Muscle layer of colon (tissue), 2 donors: ENCODE data around the gene HTR3E.
"Not testable (repeated sequence)": the region's sequence is repeated elsewhere in the genome, so short reads cannot be mapped to it uniquely, and the experiment has no call there.

Source experiments
- H3K27ac ChIP-seq: one replicate; pipeline ENCODE4 v1.7.0; 2013; ENCODE audit warnings: low read depth, mild to moderate bottlenecking, low read length, moderate library complexity
- H3K27me3 ChIP-seq, 2 donors: one replicate each; pipeline ENCODE4 v1.7.0; 2013; ENCODE audit warnings: low read length in 2 of 2, mild to moderate bottlenecking in 2 of 2; ENCODE audit not compliant: insufficient read depth in 2 of 2, control insufficient read depth in 1 of 2
- H3K36me3 ChIP-seq: one replicate; pipeline ENCODE4 v1.7.0; 2013; ENCODE audit warnings: mild to moderate bottlenecking, low read length; ENCODE audit not compliant: insufficient read depth
- H3K4me1 ChIP-seq: one replicate; pipeline ENCODE4 v1.7.0; 2013; ENCODE audit warnings: mild to moderate bottlenecking, low read length; ENCODE audit not compliant: insufficient read depth
- H3K4me3 ChIP-seq, 2 donors: one replicate each; pipeline ENCODE4 v1.7.0; 2013; ENCODE audit warnings: low read length in 2 of 2, low read depth in 1 of 2, mild to moderate bottlenecking in 1 of 2, moderate library complexity in 1 of 2
- H3K9ac ChIP-seq: one replicate; pipeline ENCODE4 v1.7.0; 2013; ENCODE audit warnings: low read length
- H3K9me3 ChIP-seq: one replicate; pipeline ENCODE4 v1.7.0; 2013; ENCODE audit warnings: mild to moderate bottlenecking, low read length
- donor health status: abdominal sarcoma.
- donor health status: Adenocarcinoma of cecum.

Gene HTR3E

GRCh38 chr3:184096811-184097383, at the start of gene HTR3E:
Gene HTR3E, plus strand, starts transcription at chr3:184097064. Its CDS starts 466 bp downstream, at chr3:184097530.
- H3K27ac ChIP-seq = no peak within 1 kb of the TSS
- no peak within 1 kb of the TSS for H3K4me3 ChIP-seq
- H3K27me3 ChIP-seq = no peaks in the 10 kb centered on the region

GRCh38 chr3:184050217-184050847, 46.5 kb upstream of the HTR3E start:
- H3K27me3 ChIP-seq = no peaks in the 10 kb centered on the region
- H3K27ac ChIP-seq = no peak overlapping the region
- no peak overlapping the region for H3K9ac ChIP-seq
- no peaks in the 10 kb centered on the region for H3K4me1 ChIP-seq
- no peaks in the 10 kb centered on the region for H3K36me3 ChIP-seq
- no peak overlapping the region for H3K4me3 ChIP-seq
- H3K9me3 ChIP-seq = no peaks in the 10 kb centered on the region

More at GRCh38 chr3:184096811-184097383, at the start of gene HTR3E:
- Histone ChIP-seq H3K9me3 (peaks cover 4% of the 10 kb centered on the region), H3K36me3 (no peaks in the 10 kb centered on the region), H3K9ac (no peak within 1 kb of the TSS), H3K4me1 (no peaks in the 10 kb centered on the region)

GRCh38 chr3:184052767-184053166, 44.1 kb upstream of the HTR3E start, which contains the start of gene HTR3C:
Gene HTR3C, plus strand, starts transcription at chr3:184053047. Its CDS starts 34 bp downstream, at chr3:184053081.
- no peaks in the 10 kb centered on the region for H3K36me3 ChIP-seq
- H3K4me3 ChIP-seq = no peak within 1 kb of the TSS
- no peak within 1 kb of the TSS for H3K27ac ChIP-seq
- no peaks in the 10 kb centered on the region for H3K27me3 ChIP-seq
- H3K9me3 ChIP-seq = no peaks in the 10 kb centered on the region
- H3K4me1 ChIP-seq = no peaks in the 10 kb centered on the region
- no peak within 1 kb of the TSS for H3K9ac ChIP-seq

GRCh38 chr3:184058029-184058428, 38.8 kb upstream of the HTR3E start:
- Histone ChIP-seq H3K27ac (no peak overlapping the region), H3K9ac (no peak overlapping the region), H3K9me3 (no peaks in the 10 kb centered on the region), H3K4me3 (no peak overlapping the region), H3K27me3 (no peaks in the 10 kb centered on the region), H3K4me1 (no peaks in the 10 kb centered on the region), H3K36me3 (no peaks in the 10 kb centered on the region)

GRCh38 chr3:184059424-184059823, 37.4 kb upstream of the HTR3E start:
- Histone ChIP-seq H3K9ac (no peak overlapping the region), H3K4me1 (no peaks in the 10 kb centered on the region), H3K36me3 (no peaks in the 10 kb centered on the region), H3K4me3 (no peak overlapping the region), H3K27me3 (no peaks in the 10 kb centered on the region), H3K9me3 (no peaks in the 10 kb centered on the region), H3K27ac (no peak overlapping the region)

- no peaks in the 10 kb centered on the region for H3K27me3 ChIP-seq
- H3K27ac ChIP-seq = no peak overlapping the region
- H3K9ac ChIP-seq = no peak overlapping the region
- H3K4me3 ChIP-seq = no peak overlapping the region
- no peaks in the 10 kb centered on the region for H3K36me3 ChIP-seq
- no peaks in the 10 kb centered on the region for H3K4me1 ChIP-seq
- no peaks in the 10 kb centered on the region for H3K9me3 ChIP-seq
Measured at GRCh38 chr3:184062637-184063036, 34.2 kb upstream of the HTR3E start.

GRCh38 chr3:184066211-184066610, 30.7 kb upstream of the HTR3E start:
- Histone ChIP-seq H3K36me3 (no peaks in the 10 kb centered on the region), H3K9me3 (no peaks in the 10 kb centered on the region), H3K27ac (no peak overlapping the region), H3K27me3 (no peaks in the 10 kb centered on the region), H3K9ac (no peak overlapping the region), H3K4me1 (no peaks in the 10 kb centered on the region), H3K4me3 (no peak overlapping the region)

GRCh38 chr3:184067573-184068055, 29.2 kb upstream of the HTR3E start:
- H3K36me3 ChIP-seq = no peaks in the 10 kb centered on the region
- H3K4me3 ChIP-seq = no peak overlapping the region
- no peaks in the 10 kb centered on the region for H3K9me3 ChIP-seq
- H3K9ac ChIP-seq = no peak overlapping the region
- no peaks in the 10 kb centered on the region for H3K4me1 ChIP-seq
- H3K27me3 ChIP-seq = no peaks in the 10 kb centered on the region
- H3K27ac ChIP-seq = no peak overlapping the region

- Histone ChIP-seq H3K9ac (no peak overlapping the region), H3K4me3 (no peak overlapping the region), H3K27ac (no peak overlapping the region), H3K4me1 (no peaks in the 10 kb centered on the region), H3K36me3 (no peaks in the 10 kb centered on the region), H3K9me3 (no peaks in the 10 kb centered on the region), H3K27me3 (no peaks in the 10 kb centered on the region)
Measured at GRCh38 chr3:184068344-184068743, 28.5 kb upstream of the HTR3E start.

- not testable (repeated sequence) for H3K4me3 ChIP-seq, H3K36me3 ChIP-seq, H3K4me1 ChIP-seq
Measured at GRCh38 chr3:184071142-184071541, 25.7 kb upstream of the HTR3E start.

GRCh38 chr3:184073621-184074020, 23.2 kb upstream of the HTR3E start:
- no peak overlapping the region for H3K9ac ChIP-seq
- no peak overlapping the region for H3K4me3 ChIP-seq
- no peaks in the 10 kb centered on the region for H3K27me3 ChIP-seq
- no peak overlapping the region for H3K27ac ChIP-seq
- no peaks in the 10 kb centered on the region for H3K9me3 ChIP-seq
- no peaks in the 10 kb centered on the region for H3K36me3 ChIP-seq
- no peaks in the 10 kb centered on the region for H3K4me1 ChIP-seq

More at GRCh38 chr3:184071142-184071541, 25.7 kb upstream of the HTR3E start:
- H3K9me3 ChIP-seq, H3K27ac ChIP-seq, H3K9ac ChIP-seq, H3K27me3 ChIP-seq: not testable (repeated sequence)

- H3K36me3 ChIP-seq = no peaks in the 10 kb centered on the region
- H3K4me3 ChIP-seq = no peak overlapping the region
- H3K4me1 ChIP-seq = no peaks in the 10 kb centered on the region
- no peak overlapping the region for H3K27ac ChIP-seq
- H3K27me3 ChIP-seq = no peaks in the 10 kb centered on the region
- H3K9me3 ChIP-seq = no peaks in the 10 kb centered on the region
- H3K9ac ChIP-seq = no peak overlapping the region
Measured at GRCh38 chr3:184075901-184076300, 21.0 kb upstream of the HTR3E start.
